ES-I3 (cell line): ENCODE results near the gene RFWD3.

Source experiments
- H3K36me3 ChIP-seq: 2 replicates; pipeline ENCODE4 v1.6.1; 2013; ENCODE audit warnings: mild to moderate bottlenecking, low read length, control low read depth, moderate library complexity; ENCODE audit not compliant: insufficient read depth
- H3K4me1 ChIP-seq: 2 replicates; pipeline ENCODE4 v1.6.1; 2013; ENCODE audit warnings: mild to moderate bottlenecking, control low read depth, low read length; ENCODE audit not compliant: insufficient read depth
- H3K9ac ChIP-seq: 2 replicates; pipeline ENCODE4 v1.6.1; 2013; ENCODE audit warnings: low read depth, mild to moderate bottlenecking, low read length, moderate library complexity
- H3K9me3 ChIP-seq: 2 replicates; pipeline ENCODE4 v1.6.1; 2013; ENCODE audit warnings: mild to moderate bottlenecking, low read length, moderate library complexity; ENCODE audit not compliant: control insufficient read depth, insufficient read depth

The RFWD3 gene

DNA sequence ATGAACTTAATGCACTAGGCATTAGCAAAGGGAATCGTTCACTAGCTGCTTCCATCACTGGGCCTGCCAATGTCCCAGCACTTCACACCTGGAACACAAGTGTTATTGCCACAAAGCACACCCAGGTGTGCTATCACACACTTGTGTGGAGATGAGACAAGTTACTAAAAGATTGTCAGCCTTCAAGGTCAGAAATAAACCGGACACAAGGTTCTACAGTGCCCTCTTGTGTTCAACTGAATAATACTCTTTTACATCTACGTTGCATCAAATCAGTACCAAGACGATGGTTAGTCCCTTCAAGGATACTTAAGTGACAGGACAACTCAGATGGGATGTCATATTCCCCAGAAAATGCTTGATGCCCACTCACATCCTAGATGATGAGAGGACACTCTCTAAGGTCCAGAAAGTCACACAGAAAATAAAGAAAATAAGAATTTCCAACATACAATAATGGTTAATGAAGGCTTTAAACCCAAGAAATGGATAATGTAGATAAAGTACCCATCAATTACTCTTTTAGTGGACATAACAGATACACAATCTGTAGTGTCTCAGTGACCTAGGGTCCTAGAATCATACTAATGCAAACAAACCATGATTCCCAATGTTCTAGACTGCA is 43.4 kb downstream of the RFWD3 start:
- no peaks in the 10 kb centered on the region for H3K9me3 ChIP-seq
- no peak overlapping the region for H3K9ac ChIP-seq
- peaks cover 20% of the 10 kb centered on the region for H3K36me3 ChIP-seq
- 0 out of 2 replicates have a peak, but pooled peaks cover 5% of the 10 kb centered on the region for H3K4me1 ChIP-seq

DNA sequence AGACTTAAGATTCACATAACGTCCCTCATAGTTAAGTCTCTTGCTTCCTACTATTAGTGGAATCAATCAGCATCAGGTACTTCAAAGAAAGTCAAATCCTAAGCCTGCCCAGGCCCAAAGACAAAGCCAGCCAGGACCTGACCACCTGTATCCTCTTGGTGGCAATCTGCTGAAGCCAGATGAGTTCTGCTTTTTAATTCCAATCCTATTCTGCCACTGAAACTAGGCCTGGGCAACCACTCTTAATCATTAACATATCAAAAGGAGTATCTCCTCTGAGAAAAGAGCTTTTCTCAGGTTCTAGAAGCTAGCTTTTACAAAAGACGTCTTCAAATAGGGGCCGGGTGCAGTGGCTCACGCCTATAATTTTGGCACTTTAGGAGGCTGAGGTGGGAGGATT is 44.7 kb downstream of the RFWD3 start:
- Histone ChIP-seq H3K9me3 (no peaks in the 10 kb centered on the region), H3K36me3 (peaks cover 16% of the 10 kb centered on the region), H3K4me1 (0 out of 2 replicates have a peak, but pooled peaks cover 5% of the 10 kb centered on the region), H3K9ac (no peak overlapping the region)

DNA sequence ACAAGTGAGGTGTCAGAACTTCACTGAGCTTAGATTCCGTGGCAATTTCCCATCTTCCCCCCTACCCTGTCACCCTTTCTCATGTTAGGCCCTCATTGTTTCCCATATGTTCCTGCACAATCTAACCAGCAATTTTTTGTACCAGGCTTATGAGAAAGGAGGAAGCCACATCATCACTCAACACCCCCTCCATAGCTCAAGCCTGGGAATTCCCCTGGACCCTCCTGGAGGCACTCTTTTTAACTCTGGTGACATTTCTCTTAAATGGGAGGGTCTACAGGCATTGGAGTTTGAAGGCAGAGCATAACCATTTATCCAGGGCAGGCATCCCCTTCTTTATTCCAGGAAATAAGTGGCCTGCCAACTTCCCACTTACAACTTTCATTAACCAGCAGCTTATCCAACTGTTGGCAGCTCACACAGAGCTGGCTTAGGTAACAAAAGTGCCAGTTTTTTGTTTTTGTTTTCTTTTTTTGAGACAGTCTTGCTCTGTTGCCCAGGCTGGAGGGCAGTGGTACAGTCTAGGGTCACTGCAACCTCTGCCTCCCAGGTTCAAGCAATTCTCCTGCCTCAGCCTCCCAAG is 49.4 kb downstream of the RFWD3 start:
- Histone ChIP-seq H3K36me3 (peaks cover 6% of the 10 kb centered on the region), H3K9me3 (no peaks in the 10 kb centered on the region), H3K4me1 (0 out of 2 replicates have a peak, but pooled peaks cover 2% of the 10 kb centered on the region), H3K9ac (no peak overlapping the region)

DNA sequence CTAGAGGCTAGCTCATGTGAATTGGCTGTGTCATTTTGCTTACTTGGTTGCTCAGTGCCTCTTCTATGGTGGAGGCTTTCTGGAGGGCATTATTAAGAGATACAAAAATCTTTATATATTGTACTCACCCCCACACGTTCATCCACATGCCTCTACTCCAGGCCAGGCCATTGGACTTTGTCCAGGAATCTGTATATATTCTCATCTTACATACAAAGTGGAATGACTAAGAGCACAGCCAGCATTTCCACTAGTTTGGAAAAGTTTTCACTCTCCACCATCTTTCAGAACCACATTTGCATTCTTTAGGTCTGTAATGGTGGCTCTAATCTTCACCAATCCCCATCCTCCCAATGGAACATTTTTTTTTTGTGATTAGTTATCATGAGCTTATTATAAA is 55.0 kb downstream of the RFWD3 start:
- Histone ChIP-seq H3K9me3 (no peaks in the 10 kb centered on the region), H3K4me1 (peaks cover 5% of the 10 kb centered on the region; the same call in 1 of the 2 replicates), H3K36me3 (peaks cover 6% of the 10 kb centered on the region), H3K9ac (no peak overlapping the region)

DNA sequence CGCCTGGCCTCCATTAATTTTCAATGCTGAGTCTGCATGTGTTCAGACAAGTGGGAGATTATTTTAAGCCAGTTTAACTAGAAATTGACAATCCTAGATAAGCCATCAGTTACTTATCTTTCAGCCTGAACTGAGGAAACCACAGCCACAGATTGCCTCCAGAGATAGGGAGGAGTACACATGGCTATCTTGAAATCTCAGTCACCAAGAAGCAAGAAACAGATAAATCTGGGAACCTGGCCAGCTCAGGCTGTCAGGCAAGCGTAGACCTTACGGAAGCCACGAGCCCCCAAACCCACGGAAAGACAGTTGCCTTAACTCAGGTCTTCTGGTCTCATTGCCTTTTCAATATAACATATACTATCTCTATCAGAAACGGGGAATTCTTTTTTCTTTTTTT is 57.7 kb downstream of the RFWD3 start:
- peaks cover 4% of the 10 kb centered on the region; the same call in 1 of the 2 replicates for H3K36me3 ChIP-seq
- no peaks in the 10 kb centered on the region for H3K9me3 ChIP-seq
- H3K9ac ChIP-seq, result no peak overlapping the region
- peaks cover 10% of the 10 kb centered on the region; the same call in 1 of the 2 replicates for H3K4me1 ChIP-seq

DNA sequence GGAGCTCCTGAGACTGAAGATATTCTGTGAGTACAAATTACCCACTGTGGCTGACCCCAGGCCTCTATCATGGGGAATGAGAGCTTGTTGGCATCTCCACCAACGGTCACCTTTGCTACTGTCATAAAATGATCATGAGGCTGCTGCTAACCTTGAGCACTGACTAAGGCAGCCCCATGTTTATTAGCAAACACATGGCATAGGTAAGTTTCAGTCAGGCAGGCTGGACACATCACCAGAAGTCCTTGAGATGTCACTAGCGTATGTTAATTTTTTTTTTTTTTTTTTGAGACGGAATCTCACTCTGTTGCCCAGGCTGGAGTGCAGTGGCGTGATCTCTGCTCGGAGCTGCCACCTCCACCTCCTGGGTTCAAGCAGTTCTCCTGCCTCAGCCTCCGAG is 58.3 kb downstream of the RFWD3 start:
- Histone ChIP-seq H3K4me1 (peaks cover 10% of the 10 kb centered on the region; the same call in 1 of the 2 replicates), H3K9ac (no peak overlapping the region), H3K36me3 (peaks cover under 1% of the 10 kb centered on the region; the same call in 1 of the 2 replicates), H3K9me3 (no peaks in the 10 kb centered on the region)

DNA sequence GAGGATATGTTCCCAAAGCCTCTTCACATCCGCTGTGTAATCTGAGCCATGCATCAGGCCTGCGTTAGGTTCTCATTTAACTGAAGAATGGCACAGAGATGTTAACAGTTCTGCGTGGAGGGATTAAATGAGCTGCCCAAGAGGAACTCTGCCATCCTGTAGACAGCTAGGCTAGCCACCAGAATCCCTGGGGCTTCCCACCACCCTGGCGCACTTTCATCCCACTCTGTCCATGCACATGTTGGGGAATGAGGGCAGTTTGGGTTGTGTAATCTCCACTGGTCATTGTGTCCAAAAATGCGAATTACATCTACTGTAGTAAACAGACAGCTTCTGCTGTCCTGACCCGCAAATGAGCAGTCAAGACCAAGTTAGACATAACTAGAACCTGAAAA is 58.7 kb downstream of the RFWD3 start:
- H3K36me3 ChIP-seq, result no peaks in the 10 kb centered on the region
- peaks cover 10% of the 10 kb centered on the region; the same call in 1 of the 2 replicates for H3K4me1 ChIP-seq
- H3K9ac ChIP-seq, result peak overlapping the region; percentile 92; the same call in 1 of the 2 replicates
- H3K9me3 ChIP-seq, result no peaks in the 10 kb centered on the region

DNA sequence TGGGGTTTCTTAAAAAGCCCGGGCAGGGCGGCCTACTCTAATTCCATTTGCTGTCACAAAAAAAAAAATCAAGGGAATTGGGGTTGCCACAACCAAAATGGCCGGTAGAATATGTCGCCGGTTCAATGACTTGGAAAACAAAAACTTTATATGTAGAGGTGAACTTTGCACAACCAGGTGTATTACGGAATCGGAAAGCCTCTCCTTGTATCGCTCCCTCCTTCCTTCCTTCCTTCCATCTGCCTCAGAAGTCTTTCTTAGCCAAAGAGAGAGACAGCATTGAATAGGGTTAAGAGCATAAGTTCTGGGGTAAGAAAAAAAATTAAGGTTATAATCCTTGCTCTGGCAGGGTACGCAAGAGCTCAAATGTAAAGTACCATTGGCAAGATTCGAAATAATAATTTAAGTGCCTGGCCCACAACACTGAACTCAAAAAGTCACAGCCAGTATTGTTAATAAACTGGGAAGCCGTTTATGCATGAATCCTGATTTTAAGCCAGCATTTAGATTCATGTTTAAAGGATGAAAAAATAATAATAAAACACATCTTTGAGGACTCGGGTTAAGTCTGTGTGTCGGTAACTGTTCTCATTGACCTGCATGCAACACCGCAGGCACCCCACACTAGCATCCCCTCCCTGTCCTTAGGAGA is 59.2 kb downstream of the RFWD3 start:
- H3K4me1 ChIP-seq, result peaks cover 10% of the 10 kb centered on the region; the same call in 1 of the 2 replicates
- H3K9ac ChIP-seq, result peak overlapping the region; percentile 92
- H3K36me3 ChIP-seq, result no peaks in the 10 kb centered on the region
- H3K9me3 ChIP-seq, result no peaks in the 10 kb centered on the region

DNA sequence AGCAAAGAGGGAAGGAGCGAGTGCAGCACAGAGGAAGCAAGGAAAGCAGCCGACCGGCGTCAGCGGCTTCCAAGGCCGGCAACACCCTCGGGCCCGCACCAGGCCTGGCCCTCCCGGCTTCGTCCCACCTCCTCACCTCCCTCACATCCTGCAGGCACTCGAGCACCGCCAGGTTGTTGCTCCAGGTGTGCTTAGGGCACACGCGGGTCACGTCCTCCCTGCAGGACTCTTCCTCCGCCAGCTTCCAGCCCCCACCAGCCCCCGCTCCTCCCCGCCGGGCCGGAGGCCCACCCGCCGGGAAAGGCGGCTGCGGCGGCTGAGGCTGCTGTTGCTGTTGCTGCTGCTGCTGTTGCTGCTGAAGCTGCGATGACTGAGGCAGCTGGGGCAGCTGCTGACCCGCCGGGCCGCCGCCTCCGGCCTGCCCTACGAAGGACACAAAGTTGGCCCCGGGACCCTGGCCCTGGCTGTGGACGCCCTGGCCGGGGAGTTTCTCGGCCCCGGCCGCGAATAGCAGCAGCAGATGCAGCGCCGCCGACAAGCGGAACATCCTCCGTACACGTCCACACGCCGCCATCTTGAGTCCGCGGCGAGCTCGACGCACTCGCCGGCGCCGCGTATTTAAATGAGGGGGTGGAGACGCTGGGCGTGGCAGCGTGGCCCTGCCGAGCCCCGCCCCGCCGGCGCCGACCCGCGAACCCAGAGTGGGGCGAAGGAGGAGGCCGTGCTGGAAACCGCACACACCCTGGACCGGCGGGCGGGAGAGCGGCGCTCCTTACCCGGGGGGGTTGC is 60.0 kb downstream of the RFWD3 start, which contains the start of gene GLG1:
GLG1 (minus strand) TSS at position 594 of the 789 bp plus-strand sequence; CDS start at position 574, 20 bp downstream.
- peak within 1 kb of the TSS; percentile 92 for H3K9ac ChIP-seq
- no peaks in the 10 kb centered on the region for H3K36me3 ChIP-seq
- no peaks in the 10 kb centered on the region for H3K9me3 ChIP-seq
- peaks cover 10% of the 10 kb centered on the region; the same call in 1 of the 2 replicates for H3K4me1 ChIP-seq

DNA sequence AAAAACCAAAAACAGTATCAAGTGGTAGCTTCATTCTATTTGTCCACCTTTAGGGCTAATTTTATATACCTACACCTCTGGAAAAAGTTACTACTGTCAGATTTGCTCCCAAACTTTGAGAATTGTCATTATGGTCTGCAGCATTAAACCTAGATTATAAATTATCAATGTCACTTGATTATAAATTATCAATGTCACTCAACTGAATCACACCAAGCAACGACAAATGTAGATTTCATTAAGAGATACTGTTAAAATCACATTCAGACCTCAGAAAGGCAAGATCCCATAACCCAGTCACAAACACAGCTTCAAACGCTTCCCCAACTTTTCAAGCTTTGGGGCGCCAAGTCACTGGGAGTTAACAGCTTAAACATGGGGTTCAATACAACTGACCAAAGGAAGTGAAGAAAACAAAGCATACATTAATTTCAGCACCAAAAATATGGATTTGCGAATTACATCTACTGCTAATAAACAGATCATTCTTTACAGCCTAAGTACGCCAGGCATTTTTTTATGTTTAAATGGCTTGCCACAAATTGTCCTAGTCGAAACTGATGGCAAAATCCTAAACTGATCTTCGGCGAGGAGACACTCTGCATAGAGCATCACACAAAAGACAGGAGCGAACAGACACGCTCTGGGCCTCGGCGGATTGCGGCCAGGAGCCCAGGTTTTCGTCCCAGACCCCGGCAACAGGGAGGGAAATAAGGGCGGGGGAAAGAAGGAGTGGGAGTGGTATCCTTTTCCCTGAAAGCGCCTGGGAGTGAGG is 60.7 kb downstream of the RFWD3 start:
- no peaks in the 10 kb centered on the region for H3K36me3 ChIP-seq
- H3K9me3 ChIP-seq, result no peaks in the 10 kb centered on the region
- peak overlapping the region; percentile 92 for H3K9ac ChIP-seq
- H3K4me1 ChIP-seq, result peaks cover 10% of the 10 kb centered on the region; the same call in 1 of the 2 replicates

DNA sequence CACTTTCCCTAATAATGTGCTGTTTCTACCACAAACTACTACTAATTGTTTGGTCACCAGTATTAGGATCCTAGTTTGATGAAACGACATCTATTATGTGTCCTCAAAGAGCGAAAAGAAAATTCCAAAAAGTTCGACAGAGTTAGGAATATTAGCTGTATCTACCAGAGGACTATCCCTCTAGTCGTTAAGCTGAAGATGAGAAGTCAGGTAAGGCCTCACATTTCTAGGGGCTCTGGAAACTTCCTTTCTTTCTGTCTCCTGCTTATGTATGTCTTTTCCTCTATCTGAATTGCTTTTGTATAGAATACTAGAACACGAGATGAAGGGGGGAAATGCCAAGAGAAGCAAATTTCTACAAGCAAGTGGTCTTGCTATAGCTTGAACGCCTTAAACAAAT is 61.3 kb downstream of the RFWD3 start:
- Histone ChIP-seq H3K9me3 (no peaks in the 10 kb centered on the region), H3K36me3 (no peaks in the 10 kb centered on the region), H3K9ac (peak overlapping the region; percentile 92; the same call in 1 of the 2 replicates), H3K4me1 (peaks cover 10% of the 10 kb centered on the region; the same call in 1 of the 2 replicates)

DNA sequence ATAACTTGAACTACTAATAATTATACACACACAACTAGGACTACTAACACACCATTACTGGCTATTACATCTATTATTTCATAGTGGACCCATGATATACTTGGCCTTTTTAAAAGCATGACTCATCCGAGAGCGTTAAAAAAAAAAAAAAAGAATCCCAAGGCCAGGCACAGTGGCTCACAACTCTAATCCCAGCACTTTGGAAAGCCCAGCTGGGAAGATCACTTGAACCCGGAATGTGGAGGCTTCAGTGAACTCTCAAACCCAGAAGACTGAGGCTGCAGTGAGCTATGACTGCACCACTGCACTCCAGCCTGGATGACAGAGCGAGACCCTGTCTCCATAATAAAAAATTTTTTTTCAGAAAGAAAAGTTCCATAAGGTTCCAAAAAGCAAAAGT is 62.8 kb downstream of the RFWD3 start:
- H3K4me1 ChIP-seq, result peaks cover 10% of the 10 kb centered on the region; the same call in 1 of the 2 replicates
- no peak overlapping the region for H3K9ac ChIP-seq
- H3K9me3 ChIP-seq, result no peaks in the 10 kb centered on the region
- H3K36me3 ChIP-seq, result no peaks in the 10 kb centered on the region

DNA sequence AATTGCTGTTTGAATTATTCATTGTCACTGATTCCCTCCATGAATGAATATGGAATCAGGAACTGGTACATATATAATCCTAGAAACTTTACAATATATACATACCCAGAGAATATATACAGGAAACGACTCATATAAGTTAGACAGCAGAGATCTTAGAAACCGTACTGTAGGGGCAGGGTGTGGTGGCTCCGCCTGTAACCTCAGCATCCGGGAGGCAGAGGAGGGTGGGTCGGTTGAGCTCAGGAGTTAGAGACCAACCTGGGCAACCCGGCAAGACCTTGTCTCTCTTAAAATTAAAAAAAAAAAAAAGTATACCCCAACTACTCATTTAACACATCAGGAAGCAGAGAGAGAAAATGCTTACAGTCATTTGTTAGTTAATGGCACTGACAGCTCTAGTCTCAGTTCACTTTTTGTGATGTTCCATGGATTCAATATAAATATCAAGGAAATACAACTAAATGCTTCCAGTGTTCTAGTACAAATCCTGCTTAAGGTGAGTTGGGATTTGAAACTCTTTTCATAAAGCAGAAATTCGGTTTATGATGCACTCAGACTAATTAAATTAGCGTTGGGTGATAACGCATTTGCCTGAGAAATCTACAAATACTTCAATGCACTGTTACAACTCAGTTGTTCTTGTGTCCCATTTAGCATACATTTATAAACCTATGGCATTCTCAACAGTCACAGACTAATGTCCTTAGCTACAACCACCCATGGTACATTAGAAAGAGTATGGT is 65.4 kb downstream of the RFWD3 start:
- Histone ChIP-seq H3K36me3 (no peaks in the 10 kb centered on the region), H3K9me3 (no peaks in the 10 kb centered on the region), H3K4me1 (0 out of 2 replicates have a peak, but pooled peaks cover 5% of the 10 kb centered on the region), H3K9ac (no peak overlapping the region)
